Keratinocyte (primary cell): ENCODE results near the gene FCER2. TPM values are rescaled to one million over a fixed set of nuclear protein-coding genes. Genes with fewer than 3 reads are reported as not detected.

Experiments
- DNase-seq: peaks from one replicate; pipeline ENCODE4 v3.0.0-alpha.2; 2011; ENCODE audit warnings: low read depth, missing footprints, low spot score
- FAIRE-seq: peaks from 2 replicates; lab custom pipeline; 2011; peaks lifted over from hg19 to GRCh38; lab: Jason Lieb, UNC
- H2AFZ ChIP-seq: 2 replicates; pipeline ENCODE4 v1.6.0; 2012; ENCODE audit warnings: low read length, control low read depth, inconsistent platforms; ENCODE audit not compliant: control insufficient read depth
- H3K27ac ChIP-seq: 2 replicates; pipeline ENCODE4 v1.5.1; 2011; ENCODE audit warnings: low read length; ENCODE audit not compliant: control insufficient read depth, insufficient read depth
- H3K27me3 ChIP-seq: 3 replicates; pipeline ENCODE4 v1.6.0; 2011; ENCODE audit warnings: low read length; ENCODE audit not compliant: control insufficient read depth, insufficient read depth; ENCODE audit errors: extremely low read depth
- H3K36me3 ChIP-seq, 2 experiments: 2 replicates in 1 of 2; 3 replicates in 1 of 2; pipeline ENCODE4 v1.5.1; 2011; ENCODE audit warnings: low read length in 2 of 2, mild to moderate bottlenecking in 1 of 2; ENCODE audit not compliant: control insufficient read depth in 2 of 2, insufficient read depth in 2 of 2; ENCODE audit errors: extremely low read depth in 1 of 2
- H3K4me1 ChIP-seq: 3 replicates; pipeline ENCODE4 v1.5.1; 2011; ENCODE audit warnings: low read length; ENCODE audit not compliant: control insufficient read depth, insufficient read depth; ENCODE audit errors: extremely low read depth
- H3K4me2 ChIP-seq: 3 replicates; pipeline ENCODE4 v1.6.0; 2011; ENCODE audit warnings: low read depth, low read length; ENCODE audit not compliant: control insufficient read depth, insufficient read depth; ENCODE audit errors: extremely low read depth
- H3K4me3 ChIP-seq, 3 experiments: fragments of 200-600 bp in 1 of 3; sonication (generic) in 1 of 3; 2 replicates in 2 of 3; 3 replicates in 1 of 3; pipeline ENCODE4 v1.5.1; 2011 to 2016; ENCODE audit warnings: low read length in 3 of 3, mild to moderate bottlenecking in 3 of 3, control low read depth in 2 of 3, inconsistent platforms in 1 of 3, low read depth in 1 of 3, mixed read lengths in 1 of 3, mixed run types in 1 of 3, moderate library complexity in 1 of 3; ENCODE audit not compliant: control insufficient read depth in 2 of 3, insufficient read depth in 2 of 3; ENCODE audit errors: extremely low read depth in 1 of 3
- H3K79me2 ChIP-seq: 2 replicates; pipeline ENCODE4 v1.6.0; 2012; ENCODE audit warnings: low read length; ENCODE audit not compliant: control insufficient read depth, insufficient read depth
- H3K9ac ChIP-seq: 3 replicates; pipeline ENCODE4 v1.6.0; 2011; ENCODE audit warnings: low read length; ENCODE audit not compliant: control insufficient read depth, insufficient read depth; ENCODE audit errors: extremely low read depth
- H3K9me1 ChIP-seq: 3 replicates; pipeline ENCODE4 v1.6.0; 2011; ENCODE audit warnings: low read length; ENCODE audit not compliant: control insufficient read depth, insufficient read depth; ENCODE audit errors: extremely low read depth
- H3K9me3 ChIP-seq: 2 replicates; pipeline ENCODE4 v1.5.1; 2012; ENCODE audit warnings: low read depth, low read length; ENCODE audit not compliant: control insufficient read depth
- H4K20me1 ChIP-seq: 3 replicates; pipeline ENCODE4 v1.6.0; 2011; ENCODE audit warnings: low read length; ENCODE audit not compliant: control insufficient read depth, insufficient read depth; ENCODE audit errors: extremely low read depth
- EZH2 ChIP-seq: IDR thresholded peaks from one replicate; pipeline ENCODE4 v1.6.1; 2012; ENCODE audit warnings: inconsistent platforms, mild to moderate bottlenecking, low read length, moderate library complexity
- dilution Hi-C: fragments of 300-500 bp; cut with MboI; formaldehyde crosslinking; loops from one replicate; pipeline ENCODE4 v1.7.0; 2020; ENCODE audit warnings: low sequenced_read_pairs; ENCODE audit not compliant: extremely low pct_ligation_motif_present
- polyA plus RNA-seq, 5 experiments: library from polyadenylated mRNA; depleted of rRNA in 3 of 5; stranded (reverse) in 3 of 5; stranded (forward) in 1 of 5; unstranded in 1 of 5; fragments of >200 nt; gene quantifications; 1 replicate in 1 of 5; 2 replicates in 3 of 5; 3 replicates in 1 of 5; pipeline versions ENCODE4 v1.2.1 to v1.2.3, GENCODE V29; 2011 to 2012; ENCODE audit warnings: missing spikeins in 2 of 5, low read depth in 1 of 5, low replicate concordance in 1 of 5
- TF ChIP-seq, protein P1 (sequence below), 3 experiments: IDR thresholded peaks in 1 of 3; conservative IDR thresholded peaks in 1 of 3; optimal IDR thresholded peaks in 1 of 3; 2 replicates in 2 of 3; 3 replicates in 1 of 3; pipeline versions ENCODE3 to v1.5.1; 2011; ENCODE audit warnings: low read length in 3 of 3, mild to moderate bottlenecking in 3 of 3, moderate library complexity in 2 of 3, control low read depth in 1 of 3, inconsistent platforms in 1 of 3; ENCODE audit not compliant: insufficient read depth in 2 of 3; ENCODE audit errors: extremely low read depth in 1 of 3

Gene FCER2
- polyA plus RNA-seq, 1 donor (not counting 4 experiments of a cell fraction or from before 2014, with no cell fraction given): not detected

DNA sequence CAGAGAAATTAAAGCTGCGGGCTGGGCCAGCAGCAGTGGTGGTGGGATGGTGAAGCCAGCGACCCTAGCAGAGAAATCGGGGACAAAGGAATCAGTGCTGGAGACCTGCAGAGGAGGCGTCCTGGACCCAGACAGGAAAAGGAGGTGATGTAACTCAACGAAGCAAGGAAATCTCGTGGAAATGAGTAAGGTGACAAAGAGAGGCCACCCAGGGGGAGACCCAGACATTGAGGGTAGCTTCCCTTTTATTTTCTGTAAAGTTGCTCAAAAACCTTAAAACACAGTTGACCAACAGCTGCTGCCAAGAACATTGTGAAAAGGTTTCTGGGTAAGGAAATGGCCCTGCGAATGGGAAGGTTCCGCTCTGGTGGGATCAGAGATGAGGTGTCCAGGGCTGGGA lies 46.4 kb downstream of the FCER2 start:
- Histone ChIP-seq H3K9me1 (peaks cover 2% of the 10 kb centered on the region), H3K9ac (no peak overlapping the region), H3K4me3 (no peak overlapping the region), H3K4me2 (no peak overlapping the region), H3K36me3 (no peaks in the 10 kb centered on the region), H3K27me3 (no peaks in the 10 kb centered on the region), H2AFZ (no peak overlapping the region), H3K27ac (no peak overlapping the region), H3K9me3 (no peaks in the 10 kb centered on the region), H3K79me2 (no peaks in the 10 kb centered on the region), H3K4me1 (peaks cover 4% of the 10 kb centered on the region), H4K20me1 (no peaks in the 10 kb centered on the region)
- no peak for TF ChIP-seq EZH2
- TF ChIP-seq, protein P1, sequence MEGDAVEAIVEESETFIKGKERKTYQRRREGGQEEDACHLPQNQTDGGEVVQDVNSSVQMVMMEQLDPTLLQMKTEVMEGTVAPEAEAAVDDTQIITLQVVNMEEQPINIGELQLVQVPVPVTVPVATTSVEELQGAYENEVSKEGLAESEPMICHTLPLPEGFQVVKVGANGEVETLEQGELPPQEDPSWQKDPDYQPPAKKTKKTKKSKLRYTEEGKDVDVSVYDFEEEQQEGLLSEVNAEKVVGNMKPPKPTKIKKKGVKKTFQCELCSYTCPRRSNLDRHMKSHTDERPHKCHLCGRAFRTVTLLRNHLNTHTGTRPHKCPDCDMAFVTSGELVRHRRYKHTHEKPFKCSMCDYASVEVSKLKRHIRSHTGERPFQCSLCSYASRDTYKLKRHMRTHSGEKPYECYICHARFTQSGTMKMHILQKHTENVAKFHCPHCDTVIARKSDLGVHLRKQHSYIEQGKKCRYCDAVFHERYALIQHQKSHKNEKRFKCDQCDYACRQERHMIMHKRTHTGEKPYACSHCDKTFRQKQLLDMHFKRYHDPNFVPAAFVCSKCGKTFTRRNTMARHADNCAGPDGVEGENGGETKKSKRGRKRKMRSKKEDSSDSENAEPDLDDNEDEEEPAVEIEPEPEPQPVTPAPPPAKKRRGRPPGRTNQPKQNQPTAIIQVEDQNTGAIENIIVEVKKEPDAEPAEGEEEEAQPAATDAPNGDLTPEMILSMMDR (optimal IDR thresholded peaks at IDR 0.05 in 1 of 3, IDR thresholded peaks at IDR 0.05 in 1 of 3, conservative IDR thresholded peaks at IDR 0.05 in 1 of 3; ENCODE audit: extremely low read depth in 1 of 3, insufficient read depth in 2 of 3, low read length in 3 of 3): no peak
- FAIRE-seq (no peak), DNase-seq (no peak)
- dilution Hi-C loops: no loop called here

DNA sequence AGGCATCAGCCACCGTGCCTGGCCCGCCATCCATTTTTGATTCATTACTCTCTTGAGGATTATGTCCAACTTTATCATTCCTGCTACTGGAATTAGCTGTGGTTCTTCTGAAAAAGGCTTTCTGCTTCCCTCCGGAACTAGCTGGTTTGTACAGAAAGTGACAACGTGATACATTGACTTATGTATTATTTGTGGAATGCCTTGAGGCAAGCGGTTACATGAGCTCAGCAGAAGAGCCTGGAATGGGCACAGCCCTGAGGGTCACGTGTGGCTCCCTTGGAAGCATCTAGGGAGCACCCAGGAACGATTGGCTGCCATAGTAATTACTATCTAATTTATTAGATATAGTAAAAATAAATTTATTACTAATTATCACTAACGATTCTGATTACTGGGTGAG lies 47.5 kb downstream of the FCER2 start:
- H3K79me2 ChIP-seq: no peaks in the 10 kb centered on the region
- dilution Hi-C loops: no loop called here
- TF ChIP-seq, protein P1 (optimal IDR thresholded peaks at IDR 0.05 in 1 of 3, IDR thresholded peaks at IDR 0.05 in 1 of 3, conservative IDR thresholded peaks at IDR 0.05 in 1 of 3; ENCODE audit: extremely low read depth in 1 of 3, insufficient read depth in 2 of 3, low read length in 3 of 3): no peak
- TF ChIP-seq EZH2: no peak
- H4K20me1 ChIP-seq: no peaks in the 10 kb centered on the region
- peaks cover 4% of the 10 kb centered on the region for H3K4me1 ChIP-seq
- no peaks in the 10 kb centered on the region for H3K27me3 ChIP-seq
- FAIRE-seq (no peak), DNase-seq (peak; percentile 19)
- H3K27ac ChIP-seq: no peak overlapping the region
- H2AFZ ChIP-seq: no peak overlapping the region
- H3K36me3 ChIP-seq: no peaks in the 10 kb centered on the region
- no peak overlapping the region for H3K9ac ChIP-seq
- peaks cover 2% of the 10 kb centered on the region for H3K9me1 ChIP-seq
- H3K9me3 ChIP-seq: no peaks in the 10 kb centered on the region
- H3K4me2 ChIP-seq: no peak overlapping the region
- no peak overlapping the region for H3K4me3 ChIP-seq
